ENCODE results near the gene ABCA3. TPM values are rescaled to one million over a fixed set of nuclear protein-coding genes. Genes with fewer than 3 reads are reported as not detected.

The ABCA3 gene
- total RNA-seq, 1 donor from 2014 or later, result 32.1 TPM

DNA sequence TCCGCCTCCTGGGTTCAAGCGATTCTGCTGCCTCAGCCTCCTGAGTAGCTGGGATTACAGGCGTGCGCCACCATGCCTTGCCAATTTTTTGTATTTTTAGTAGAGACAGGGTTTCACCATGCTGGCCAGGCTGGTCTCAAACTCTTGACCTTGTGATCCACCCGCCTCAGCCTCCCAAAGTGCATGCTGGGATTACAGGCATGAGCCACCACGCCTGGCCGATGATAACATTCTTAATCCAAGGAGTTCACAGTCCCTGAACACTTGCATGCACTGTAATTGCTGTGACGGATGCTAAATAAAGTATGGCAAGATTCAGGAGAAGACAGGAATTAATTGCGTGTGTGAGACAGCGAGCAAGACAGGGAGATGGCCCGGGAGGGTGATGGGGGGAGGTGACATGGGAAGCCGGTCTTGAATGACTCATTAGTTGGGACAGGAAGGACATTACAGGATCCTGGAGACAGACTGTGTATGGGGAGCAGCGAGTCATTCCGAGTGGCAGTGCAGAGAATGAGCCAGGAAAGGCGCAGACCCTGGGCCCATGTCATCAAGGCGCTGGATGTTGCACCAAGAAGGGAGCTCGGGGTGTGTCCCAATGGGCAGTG lies 6.7 kb downstream of the ABCA3 start:
- TF ChIP-seq, protein P1, sequence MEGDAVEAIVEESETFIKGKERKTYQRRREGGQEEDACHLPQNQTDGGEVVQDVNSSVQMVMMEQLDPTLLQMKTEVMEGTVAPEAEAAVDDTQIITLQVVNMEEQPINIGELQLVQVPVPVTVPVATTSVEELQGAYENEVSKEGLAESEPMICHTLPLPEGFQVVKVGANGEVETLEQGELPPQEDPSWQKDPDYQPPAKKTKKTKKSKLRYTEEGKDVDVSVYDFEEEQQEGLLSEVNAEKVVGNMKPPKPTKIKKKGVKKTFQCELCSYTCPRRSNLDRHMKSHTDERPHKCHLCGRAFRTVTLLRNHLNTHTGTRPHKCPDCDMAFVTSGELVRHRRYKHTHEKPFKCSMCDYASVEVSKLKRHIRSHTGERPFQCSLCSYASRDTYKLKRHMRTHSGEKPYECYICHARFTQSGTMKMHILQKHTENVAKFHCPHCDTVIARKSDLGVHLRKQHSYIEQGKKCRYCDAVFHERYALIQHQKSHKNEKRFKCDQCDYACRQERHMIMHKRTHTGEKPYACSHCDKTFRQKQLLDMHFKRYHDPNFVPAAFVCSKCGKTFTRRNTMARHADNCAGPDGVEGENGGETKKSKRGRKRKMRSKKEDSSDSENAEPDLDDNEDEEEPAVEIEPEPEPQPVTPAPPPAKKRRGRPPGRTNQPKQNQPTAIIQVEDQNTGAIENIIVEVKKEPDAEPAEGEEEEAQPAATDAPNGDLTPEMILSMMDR (IDR thresholded peaks at IDR 0.05; ENCODE audit: insufficient read depth, low read length, poor library complexity, severe bottlenecking), result no peak
- H3K4me3 ChIP-seq (ENCODE audit: low read depth, low read length), result no peak overlapping the region
- H3K27me3 ChIP-seq (ENCODE audit: control insufficient read depth, insufficient read depth, low read length), result no peaks in the 10 kb centered on the region
- H3K36me3 ChIP-seq (ENCODE audit: control insufficient read depth, insufficient read depth, low read length), result no peaks in the 10 kb centered on the region
- DNase-seq (ENCODE audit: low read depth), result no peak

- Histone ChIP-seq H3K36me3 (ENCODE audit: control insufficient read depth, insufficient read depth, low read length) (peaks cover 2% of the 10 kb centered on the region), H3K4me3 (ENCODE audit: low read depth, low read length) (no peak overlapping the region), H3K27me3 (ENCODE audit: control insufficient read depth, insufficient read depth, low read length) (no peaks in the 10 kb centered on the region)
- no peak for DNase-seq (ENCODE audit: low read depth)
- TF ChIP-seq, protein P1 (IDR thresholded peaks at IDR 0.05; ENCODE audit: insufficient read depth, low read length, poor library complexity, severe bottlenecking), result no peak
Measured at GRCh38 chr16:2333231-2333630, 7.3 kb downstream of the ABCA3 start.

- Histone ChIP-seq H3K4me3 (ENCODE audit: low read depth, low read length) (no peak overlapping the region), H3K36me3 (ENCODE audit: control insufficient read depth, insufficient read depth, low read length) (peaks cover 2% of the 10 kb centered on the region), H3K27me3 (ENCODE audit: control insufficient read depth, insufficient read depth, low read length) (no peaks in the 10 kb centered on the region)
- TF ChIP-seq, protein P1 (IDR thresholded peaks at IDR 0.05; ENCODE audit: insufficient read depth, low read length, poor library complexity, severe bottlenecking), result no peak
- DNase-seq (ENCODE audit: low read depth), result no peak
Measured at GRCh38 chr16:2331931-2332267, 8.6 kb downstream of the ABCA3 start.

- Histone ChIP-seq H3K27me3 (ENCODE audit: control insufficient read depth, insufficient read depth, low read length) (no peaks in the 10 kb centered on the region), H3K36me3 (ENCODE audit: control insufficient read depth, insufficient read depth, low read length) (peaks cover 2% of the 10 kb centered on the region), H3K4me3 (ENCODE audit: low read depth, low read length) (no peak overlapping the region)
- TF ChIP-seq, protein P1 (IDR thresholded peaks at IDR 0.05; ENCODE audit: insufficient read depth, low read length, poor library complexity, severe bottlenecking), result no peak
- no peak for DNase-seq (ENCODE audit: low read depth)
Measured at GRCh38 chr16:2331199-2331930, 9.2 kb downstream of the ABCA3 start.

- no peak for DNase-seq (ENCODE audit: low read depth)
Measured at GRCh38 chr16:2329532-2329931, 11.0 kb downstream of the ABCA3 start.

More at GRCh38 chr16:2329532-2329931, 11.0 kb downstream of the ABCA3 start:
- Histone ChIP-seq H3K36me3 (ENCODE audit: control insufficient read depth, insufficient read depth, low read length) (peaks cover 2% of the 10 kb centered on the region), H3K27me3 (ENCODE audit: control insufficient read depth, insufficient read depth, low read length) (no peaks in the 10 kb centered on the region), H3K4me3 (ENCODE audit: low read depth, low read length) (no peak overlapping the region)
- TF ChIP-seq, protein P1 (IDR thresholded peaks at IDR 0.05; ENCODE audit: insufficient read depth, low read length, poor library complexity, severe bottlenecking), result no peak
